LHCN-M2 (cell line): ENCODE results near the gene MYL4. TPM values are rescaled to one million over a fixed set of nuclear protein-coding genes. Genes with fewer than 3 reads are reported as not detected.
"Not testable (repeated sequence)": the region's sequence is repeated elsewhere in the genome, so short reads cannot be mapped to it uniquely, and the experiment has no call there.

Experiments used
- DNase-seq: peaks from one replicate; pipeline ENCODE4 v3.0.0-alpha.2; 2012; ENCODE audit warnings: low read depth
- total RNA-seq: library from RNA; depleted of rRNA; stranded (reverse); fragments of >200 nt; gene quantifications from 2 replicates; pipeline ENCODE4 v1.2.3, GENCODE V29; 2014

The MYL4 gene
- total RNA-seq, 1 experiment from 2014 or later: 0.69 TPM

DNA sequence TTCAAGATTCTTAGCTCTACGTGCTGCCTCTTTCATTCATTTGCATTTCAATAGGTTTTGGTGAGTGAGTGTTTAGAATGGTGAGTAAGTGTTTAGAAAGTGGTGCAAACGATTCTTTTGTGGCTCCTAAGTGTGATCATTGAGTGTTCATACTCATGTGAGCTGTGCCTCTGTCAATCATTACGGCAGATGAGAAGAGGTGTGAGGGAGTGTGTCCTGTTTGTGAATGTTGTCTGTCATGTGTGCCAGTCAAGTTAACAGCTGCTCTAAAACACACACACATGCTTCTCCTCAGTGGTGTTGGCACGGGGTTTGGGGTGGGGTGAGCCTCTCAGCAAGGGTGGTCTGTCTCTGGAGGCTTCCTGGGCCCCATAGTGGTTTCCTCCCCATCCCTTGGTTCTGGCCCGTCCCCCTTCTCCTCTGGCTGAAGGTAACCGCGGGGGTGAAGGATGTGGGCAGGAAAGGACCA, 11.4 kb downstream of the MYL4 start:
- no peak for DNase-seq

DNA sequence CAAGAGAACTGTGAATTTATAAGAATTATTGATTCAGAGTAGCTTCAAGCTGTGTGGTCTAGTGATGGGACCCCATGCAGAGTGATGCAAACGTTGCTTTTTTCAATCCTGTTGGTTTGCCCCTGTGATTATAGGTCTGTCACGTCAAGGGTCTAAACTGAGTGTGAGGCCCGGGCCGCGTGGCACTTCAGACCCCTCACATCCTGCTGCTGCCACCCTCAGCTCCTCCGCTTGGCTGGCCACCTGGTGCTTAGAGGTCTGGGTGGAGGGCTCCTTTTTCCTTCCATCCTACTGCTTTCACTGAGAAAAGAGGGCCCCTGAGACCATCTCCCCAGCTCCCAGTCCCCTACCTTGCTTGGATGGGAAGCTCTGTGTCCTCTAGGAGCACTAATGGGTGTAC, 12.0 kb downstream of the MYL4 start:
- no peak for DNase-seq

DNA sequence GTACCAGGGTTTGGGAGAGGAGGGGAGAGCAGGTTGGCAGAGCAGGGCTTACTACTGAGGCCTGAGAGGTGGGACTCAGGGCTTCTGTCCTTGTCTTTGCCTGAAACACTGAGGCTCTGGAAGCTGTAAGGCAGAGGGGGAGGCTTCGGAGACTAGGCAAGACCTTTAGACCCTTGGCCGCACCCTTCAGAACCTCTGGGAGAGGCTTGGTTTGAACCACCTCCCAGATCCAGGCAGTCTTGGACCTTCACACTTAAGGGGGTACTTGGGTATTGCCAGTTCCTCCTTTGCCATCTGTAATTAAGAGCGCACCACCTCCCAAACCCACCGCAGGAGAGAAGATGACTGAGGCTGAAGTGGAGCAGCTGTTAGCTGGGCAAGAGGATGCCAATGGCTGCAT, 12.9 kb downstream of the MYL4 start:
- no peak for DNase-seq

DNA sequence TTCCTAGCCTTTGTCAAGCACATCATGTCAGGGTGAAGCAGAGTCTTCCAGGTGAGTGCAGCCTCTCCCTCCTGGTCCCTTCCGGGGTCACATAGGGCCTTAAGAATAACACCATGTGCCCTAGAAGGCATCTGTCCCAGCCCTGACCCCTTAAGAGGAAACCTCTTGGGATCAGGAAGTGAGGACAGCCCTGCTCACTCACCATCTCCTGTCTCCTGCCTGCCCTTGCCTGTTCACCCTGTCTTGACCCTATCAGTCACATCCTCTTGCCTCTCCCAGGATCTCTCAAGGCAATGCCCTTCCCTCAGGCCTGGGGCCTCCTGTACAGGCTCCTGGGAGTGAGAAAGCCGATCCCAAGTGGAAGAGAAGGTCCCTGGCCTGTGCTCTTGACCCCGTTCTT, 13.9 kb downstream of the MYL4 start:
- DNase-seq: peak; percentile 32

DNA sequence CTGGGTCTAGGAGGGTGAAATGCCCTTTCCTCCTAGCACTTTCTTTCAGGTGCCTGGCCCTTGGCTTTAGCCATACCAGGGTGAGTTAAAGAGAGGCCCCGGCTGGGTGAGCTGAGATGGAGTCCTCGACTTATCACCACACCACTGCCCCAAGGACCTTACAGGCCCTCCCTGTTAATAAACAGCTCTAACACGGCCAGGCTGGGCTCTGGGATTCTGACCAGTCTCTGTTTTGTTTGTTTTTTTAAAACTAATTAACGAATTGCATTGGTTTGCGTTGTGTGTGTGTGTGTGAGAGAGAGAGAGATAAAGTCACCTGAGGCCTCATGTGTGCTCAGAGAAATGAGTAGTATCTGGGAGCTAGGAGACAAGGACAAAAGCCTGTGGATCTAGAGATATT, 14.3 kb downstream of the MYL4 start:
- DNase-seq: no peak

DNA sequence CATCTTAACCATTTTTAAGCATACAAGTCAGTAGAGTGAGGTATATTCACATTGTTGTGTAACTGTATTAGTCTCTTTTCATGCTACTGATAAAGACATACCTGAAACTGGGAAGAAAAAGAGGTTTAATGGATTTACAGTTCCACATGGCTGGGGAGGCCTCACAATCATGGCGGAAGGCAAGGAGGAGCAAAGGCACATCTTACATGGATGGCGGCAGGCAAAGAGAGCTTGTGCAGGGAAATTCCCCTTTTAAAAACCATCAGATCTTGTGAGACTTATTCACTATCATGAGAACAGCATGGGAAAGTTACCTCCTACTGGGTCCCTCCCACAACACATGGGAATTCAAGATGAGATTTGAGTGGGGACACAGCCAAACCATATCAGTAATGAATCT, 14.9 kb downstream of the MYL4 start:
- not testable (repeated sequence) for DNase-seq

DNA sequence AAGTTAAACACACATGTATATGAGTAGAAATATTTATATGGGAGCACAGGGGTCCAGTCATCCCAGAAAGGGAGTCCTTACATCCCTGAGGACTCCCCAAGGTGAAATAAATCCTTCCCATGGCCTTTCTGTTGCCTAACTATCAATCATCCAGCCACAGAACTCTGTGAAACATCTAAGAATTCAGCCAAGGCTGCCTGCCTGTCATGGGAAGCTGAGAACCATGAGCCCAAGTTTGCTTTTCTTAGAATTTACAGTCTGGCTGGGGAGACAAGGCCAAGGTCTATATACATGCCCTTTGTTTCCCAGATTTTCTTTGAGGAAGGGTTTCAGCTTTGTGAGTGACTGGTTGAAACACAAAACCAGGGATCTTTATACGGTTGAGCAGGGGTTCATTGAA, 15.8 kb downstream of the MYL4 start:
- peak; percentile 40 for DNase-seq

DNA sequence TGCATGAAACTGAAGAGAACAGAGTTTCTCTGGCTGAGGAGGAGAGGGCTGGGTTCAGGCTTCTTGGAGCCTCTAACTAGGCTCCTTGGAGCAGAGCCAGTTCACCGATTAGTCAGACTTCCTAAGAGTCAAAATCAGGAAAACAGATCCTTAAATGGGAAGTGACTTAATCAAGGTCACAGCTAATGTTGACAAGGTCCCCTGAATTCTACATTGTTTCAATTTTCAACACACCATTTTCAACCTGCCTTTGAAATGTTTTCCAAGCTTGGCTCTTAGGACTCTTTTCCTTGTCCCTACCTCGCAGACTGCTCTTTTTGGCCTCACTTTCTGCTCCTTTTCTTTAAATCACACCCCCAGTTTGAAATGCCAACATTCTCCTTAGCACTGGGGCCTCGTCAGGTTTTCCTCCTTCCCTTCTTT, 16.3 kb downstream of the MYL4 start:
- DNase-seq: peak; percentile 91

DNA sequence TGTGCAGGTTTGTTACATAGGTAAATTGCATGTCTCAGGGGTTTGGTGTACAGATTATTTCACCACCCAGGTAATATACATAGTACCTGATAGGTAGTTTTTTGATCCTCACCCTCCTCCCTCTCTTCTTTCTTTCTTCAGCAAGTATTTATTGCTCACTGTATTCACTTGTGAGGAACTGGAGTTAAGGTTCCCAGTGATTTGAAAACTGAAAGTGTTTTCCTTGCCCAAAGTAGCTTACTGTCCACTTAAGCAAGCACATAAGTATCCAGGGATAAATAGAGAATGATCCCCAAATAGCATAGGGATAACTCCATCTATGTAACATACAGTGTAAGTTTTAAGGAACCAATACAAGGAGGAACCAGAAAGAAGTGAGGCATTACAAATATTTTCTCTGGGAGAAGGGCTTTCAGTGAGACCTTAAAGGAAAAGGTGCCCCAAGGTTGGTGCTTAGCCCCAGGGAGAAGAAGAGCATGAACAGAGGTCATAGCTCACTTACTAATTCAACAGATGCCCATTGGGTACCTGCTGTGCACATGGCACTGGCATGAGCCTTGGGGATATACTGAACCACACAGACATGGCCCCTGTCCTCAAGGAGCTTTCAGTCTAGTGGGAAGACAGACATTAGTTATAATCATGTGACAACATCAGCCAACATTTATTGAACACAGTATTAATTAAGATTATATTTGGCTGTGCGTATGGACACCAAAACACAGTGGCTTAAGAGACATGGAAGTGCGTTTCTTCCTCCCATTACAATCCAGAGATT, 17.0 kb downstream of the MYL4 start:
- DNase-seq: no peak

DNA sequence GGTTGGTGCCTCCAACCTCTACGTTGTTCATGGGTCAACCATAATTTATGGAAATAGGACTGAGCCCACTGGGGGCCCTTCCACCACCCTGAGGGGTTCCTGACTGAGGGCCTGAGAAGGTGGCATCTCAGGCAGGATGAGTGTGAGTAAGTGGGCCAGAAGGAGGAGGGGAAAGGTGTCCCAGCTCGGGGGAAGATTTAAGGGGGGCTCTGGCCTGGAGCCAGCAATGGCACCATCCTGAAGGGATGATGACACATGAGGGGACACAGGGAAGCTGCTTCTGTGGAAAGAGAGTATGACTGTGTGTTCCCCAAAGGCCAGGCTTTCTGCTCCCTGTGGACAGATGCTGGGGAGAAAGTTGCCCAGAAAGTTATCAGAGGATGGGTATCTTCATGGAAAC, 18.7 kb downstream of the MYL4 start:
- DNase-seq: no peak

DNA sequence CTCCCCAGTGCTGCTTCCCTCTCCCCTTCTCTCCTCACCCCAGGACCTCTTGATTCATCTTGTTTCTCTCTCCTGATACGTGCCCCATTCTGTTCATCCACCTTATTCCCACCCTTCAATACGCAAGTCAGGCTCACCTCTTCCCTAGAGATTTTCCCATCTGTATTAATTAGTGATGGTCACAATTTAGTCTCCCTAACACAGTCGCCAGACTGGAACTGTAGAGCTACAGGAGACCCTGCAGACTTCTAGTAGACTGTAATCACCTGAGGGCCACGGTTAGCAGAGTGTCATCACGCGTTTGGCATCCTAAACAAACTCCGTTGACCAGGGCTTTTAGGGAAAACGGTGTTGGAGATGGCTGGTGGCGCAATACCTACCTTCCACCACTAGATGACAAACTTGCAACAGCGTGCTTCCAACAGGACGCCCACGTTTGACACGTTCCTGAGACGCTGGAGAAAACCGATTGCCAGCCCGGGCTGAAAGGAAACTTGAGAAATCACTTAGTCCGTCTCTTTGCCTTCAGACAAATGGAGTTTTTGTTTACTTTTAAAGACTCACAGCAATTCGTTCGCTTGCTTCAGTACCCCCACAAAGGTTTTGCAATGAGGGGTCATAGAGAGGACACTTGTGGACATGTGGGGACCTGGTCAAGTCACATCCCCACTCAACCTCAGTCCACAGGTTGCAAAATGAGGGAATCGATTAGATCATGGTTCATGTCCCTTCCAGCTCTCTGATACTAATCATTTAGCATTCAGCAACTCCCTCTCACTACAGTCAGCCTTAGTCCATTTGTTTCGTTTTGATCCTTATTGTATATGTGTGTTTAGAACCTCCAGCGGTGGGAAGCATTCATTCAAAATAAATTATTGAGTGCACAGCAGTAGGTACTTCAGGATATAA, 20.6 kb downstream of the MYL4 start:
- DNase-seq: peak; percentile 88

DNA sequence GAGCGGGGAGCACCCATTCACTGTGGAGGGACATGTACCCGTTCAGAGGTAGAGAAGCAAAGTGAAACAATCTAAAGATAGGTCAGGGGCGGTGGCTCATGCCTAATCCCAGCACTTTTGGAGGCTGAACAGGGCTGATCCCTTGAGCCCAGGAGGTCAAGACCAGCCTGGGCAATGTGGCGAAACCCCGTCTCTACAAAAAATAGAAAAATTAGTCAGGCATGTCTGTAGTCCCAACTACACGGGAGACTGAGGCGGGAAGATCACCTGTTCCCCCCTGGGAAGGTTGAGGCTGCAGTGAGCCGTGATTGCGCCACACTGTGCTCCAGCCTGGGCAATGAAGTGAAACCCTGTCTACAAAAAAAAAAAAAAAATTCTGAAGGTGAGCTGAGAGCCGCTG, 21.7 kb downstream of the MYL4 start:
- DNase-seq: no peak

DNA sequence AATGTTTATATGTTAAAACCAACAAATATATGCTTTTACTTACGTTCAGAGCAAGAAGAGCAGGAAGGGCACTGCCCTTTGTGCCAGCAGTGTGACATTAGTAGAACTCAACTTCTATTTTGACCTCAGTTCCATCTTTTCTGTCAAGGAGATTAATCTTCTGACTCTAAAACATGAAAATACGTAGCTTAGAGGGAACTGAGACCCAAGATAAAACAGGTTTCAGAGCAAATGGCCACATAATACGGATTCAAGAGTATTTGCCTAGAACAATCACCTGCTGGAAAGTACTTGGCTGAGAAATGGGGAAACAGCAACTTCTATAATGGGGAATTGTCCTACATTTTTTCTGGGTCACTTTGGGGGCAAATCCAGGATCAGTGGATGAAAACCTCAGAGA, 22.2 kb downstream of the MYL4 start:
- no peak for DNase-seq

DNA sequence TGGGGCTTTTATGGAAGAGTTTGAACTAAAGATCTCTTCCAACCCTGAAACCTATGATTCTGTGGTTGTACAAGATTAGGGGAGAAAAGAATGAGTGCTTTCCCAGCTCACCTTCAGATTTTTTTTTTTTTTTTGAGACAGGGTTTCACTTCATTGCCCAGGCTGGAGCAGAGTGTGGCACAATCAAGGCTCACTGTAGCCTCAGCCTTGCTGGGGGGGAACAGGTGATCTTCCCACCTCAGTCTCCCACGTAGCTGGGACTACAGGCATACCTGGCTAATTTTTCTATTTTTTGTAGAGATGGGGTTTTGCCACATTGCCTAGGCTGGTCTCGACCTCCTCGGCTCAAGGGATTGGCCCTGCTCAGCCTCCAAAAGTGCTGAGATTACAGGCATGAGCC, 22.7 kb downstream of the MYL4 start:
- DNase-seq: no peak

DNA sequence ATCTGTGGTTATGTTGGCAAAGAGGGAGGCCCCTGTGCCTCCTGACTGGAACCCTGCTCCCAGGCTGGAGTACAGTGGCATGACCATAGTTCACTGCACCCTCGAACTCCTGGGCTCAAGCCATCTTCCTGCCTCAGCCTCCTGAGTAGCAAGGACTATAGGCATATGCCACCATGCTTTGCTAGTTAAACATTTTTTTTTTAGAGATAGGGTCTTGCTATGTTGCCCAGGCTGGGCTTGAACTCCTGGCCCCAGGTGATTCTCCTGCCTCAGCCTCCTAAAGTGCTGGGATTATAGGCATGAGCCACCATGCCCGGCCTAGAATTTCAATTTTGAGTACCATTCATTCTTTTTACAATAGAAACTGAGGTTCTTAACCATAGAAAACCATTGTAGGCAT, 23.3 kb downstream of the MYL4 start:
- no peak for DNase-seq

DNA sequence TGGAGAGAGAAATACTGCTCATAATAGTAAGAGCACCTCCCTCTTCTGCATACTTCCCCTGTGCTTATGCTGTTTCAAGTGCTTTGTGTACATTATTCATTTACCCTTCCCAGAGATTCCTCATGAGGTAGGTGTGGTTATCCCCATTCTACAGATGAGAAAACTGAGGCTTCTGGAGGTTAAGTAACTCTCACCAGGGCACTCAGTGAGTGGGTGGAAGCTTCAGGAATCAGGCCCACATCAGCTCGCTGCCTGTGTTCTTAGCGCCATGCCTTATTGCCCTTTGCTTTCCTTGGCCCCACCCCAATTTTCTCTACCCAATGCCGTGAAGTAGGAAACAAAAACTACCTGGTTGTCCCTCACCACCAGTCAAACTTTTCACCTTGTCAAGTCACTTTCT, 26.4 kb downstream of the MYL4 start:
- no peak for DNase-seq

DNA sequence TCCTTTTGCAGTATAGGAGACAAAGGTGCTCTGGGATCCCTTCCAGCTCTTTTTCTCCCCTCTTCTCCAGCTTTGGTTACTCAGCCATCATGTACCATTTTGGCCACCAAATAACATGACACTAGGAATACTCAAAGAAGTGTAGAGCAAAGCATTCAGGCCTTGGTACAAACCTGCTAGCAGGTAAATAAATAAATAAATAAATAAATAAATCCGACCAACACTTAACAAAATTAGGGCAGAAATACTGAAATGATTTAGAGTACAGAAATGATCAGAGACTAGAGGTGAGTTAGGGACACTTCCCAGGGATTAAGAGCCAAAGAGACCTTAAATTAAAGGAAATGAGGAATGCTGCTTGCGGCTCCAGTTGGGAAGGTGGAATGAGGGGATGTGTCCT, 26.8 kb downstream of the MYL4 start:
- no peak for DNase-seq

DNA sequence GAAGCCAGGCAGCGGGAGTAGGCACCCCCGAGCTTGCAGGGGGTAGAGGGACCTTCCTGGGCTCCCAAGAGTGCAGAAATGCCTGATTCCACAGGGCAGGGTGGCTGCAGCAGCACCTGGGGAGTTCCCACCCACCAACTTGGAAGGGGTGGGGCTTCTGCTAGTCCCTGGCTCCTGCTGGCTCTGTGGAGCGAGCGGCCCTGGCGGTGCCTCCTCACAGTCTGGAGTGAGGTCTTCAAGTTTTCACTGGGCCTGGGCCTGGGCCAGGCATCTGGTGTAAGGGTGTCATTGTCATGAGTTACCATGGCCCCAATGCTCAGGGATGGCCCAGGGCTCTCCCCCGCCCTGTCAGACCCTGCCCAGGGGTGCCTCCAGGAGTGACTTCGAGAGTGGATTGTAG, 28.7 kb downstream of the MYL4 start:
- DNase-seq: no peak

DNA sequence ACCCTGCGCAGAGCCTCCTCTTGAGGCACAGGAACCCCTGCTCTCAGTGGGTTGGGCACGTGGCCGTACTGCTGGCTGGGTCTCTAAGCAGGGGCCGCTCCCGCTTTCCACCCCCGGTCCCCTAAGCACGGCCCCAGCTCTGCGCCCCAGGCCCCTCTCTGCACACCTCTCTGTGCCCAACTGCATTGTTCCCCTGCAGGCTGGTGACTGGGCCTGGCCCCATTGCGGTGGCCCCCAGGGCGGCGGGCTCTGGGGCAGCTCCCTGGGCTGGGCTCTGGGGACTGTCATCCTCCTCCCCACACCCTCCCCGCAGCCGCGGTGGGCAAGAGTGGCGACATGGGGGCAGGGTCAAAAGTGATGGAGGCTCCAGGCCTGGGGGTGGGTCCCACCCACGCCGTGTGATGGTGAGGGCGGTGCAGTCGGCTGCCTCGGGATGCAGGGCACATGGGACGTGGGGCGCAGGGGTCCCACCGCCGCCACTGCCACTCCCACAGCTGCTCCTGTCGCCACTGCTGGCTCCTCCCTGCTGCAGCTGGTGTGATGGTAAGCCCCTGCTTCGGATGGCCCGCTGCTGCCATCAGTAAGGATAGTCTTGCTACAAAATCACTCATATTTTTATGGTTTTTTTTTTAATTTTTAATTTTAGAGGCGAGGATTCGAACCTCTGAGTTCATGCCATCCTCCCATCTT, 29.3 kb downstream of the MYL4 start:
- DNase-seq: no peak

DNA sequence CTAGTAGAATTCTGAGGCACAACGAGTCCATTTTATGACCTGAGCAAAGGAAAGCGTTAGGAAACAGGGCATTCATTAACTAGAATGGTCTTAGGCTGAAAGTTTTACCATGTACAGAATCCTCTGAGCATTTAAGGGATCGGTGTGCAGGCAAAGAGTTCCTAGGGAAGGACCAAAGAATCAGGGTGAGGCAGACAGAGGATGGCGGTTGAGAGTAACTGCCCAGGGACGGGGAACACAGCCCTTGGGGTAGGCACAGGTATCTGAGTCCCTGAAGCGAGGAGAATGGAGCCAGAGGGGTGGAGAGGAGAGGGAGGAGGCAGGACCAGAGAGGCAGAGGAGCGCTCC, 30.4 kb downstream of the MYL4 start:
- no peak for DNase-seq

DNA sequence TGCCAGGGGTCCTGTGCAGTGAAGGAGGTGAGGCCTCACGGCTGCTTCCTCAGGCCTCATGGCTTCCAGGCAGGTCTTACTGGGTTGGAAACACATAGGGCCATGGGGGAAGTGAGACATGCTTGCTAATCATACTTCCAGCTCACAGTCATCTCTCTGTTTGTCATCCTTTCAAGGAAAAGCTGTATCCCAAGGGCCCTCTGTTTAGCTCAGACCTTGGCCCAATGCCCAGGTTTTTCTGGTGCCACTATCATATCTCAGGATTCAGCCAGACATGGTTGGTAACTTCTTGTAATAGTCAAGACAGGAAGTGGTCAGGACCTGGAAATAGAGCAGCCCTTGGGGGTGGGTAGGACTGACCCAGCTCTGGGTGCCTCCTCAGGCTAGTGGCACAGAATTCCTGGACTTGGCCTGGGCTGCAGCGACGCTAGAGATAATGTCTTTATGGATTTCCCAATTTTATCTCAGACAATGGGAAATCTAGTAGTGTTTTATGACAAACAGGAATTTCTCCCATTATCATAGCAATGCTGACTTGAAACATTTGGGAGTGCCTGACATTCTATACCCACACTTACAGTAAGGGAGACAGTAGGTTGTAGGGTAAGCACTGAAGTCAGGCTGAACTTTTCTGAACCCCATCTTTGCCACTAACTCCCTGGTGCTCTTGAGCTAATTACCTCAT, 31.0 kb downstream of the MYL4 start:
- DNase-seq: peak; percentile 100

DNA sequence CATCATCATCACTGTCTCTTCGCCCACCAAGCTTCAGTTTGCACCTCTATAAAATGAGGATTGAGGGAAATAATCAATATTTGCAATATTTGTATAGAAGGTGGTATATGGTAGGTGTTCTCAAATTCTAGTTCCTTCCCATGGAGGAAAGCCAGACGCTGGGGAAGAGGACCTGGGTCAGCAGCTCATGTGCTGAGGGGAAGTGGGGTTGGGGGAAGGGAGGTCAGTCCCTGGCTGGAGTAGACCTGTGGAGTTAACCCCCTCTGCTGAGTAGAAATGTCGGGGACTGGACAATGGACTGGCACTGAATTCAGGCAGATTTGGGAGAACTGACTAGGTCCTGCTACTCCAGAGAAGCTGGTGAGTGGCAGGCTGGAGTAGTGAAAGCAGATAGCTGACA, 31.7 kb downstream of the MYL4 start:
- no peak for DNase-seq
